ENCODE data around the gene ZCCHC17. TPM values are rescaled to one million over a fixed set of nuclear protein-coding genes. Genes with fewer than 3 reads are reported as not detected.

ZCCHC17 gene
- total RNA-seq, 1 donor from 2014 or later: 9.7 TPM

GRCh38 chr1:31345635-31346034 is 48.8 kb downstream of the ZCCHC17 start:
- Histone ChIP-seq H3K27ac (no peak overlapping the region), H3K4me3 (no peak overlapping the region), H3K9me3 (no peaks in the 10 kb centered on the region), H3K27me3 (no peaks in the 10 kb centered on the region), H3K36me3 (peaks cover 21 to 38% of the 10 kb centered on the region in 2 donors), H3K4me1 (no peaks in the 10 kb centered on the region)
- TF ChIP-seq CTCF (IDR thresholded peaks at IDR 0.05): no peak
- DNase-seq (ENCODE audit: low spot score in 2 of 2): no peak
- intact Hi-C loops (cut with DNase I): no loop called here

GRCh38 chr1:31346785-31347184 is 50.0 kb downstream of the ZCCHC17 start:
- H3K9me3 ChIP-seq: no peaks in the 10 kb centered on the region
- intact Hi-C loops (cut with DNase I): no loop called here
- H3K4me1 ChIP-seq: no peaks in the 10 kb centered on the region
- TF ChIP-seq CTCF (IDR thresholded peaks at IDR 0.05): no peak
- DNase-seq (ENCODE audit: low spot score in 2 of 2): no peak
- no peak overlapping the region for H3K4me3 ChIP-seq
- H3K36me3 ChIP-seq: peaks cover 23 to 48% of the 10 kb centered on the region in 2 donors
- H3K27ac ChIP-seq: no peak overlapping the region
- no peaks in the 10 kb centered on the region for H3K27me3 ChIP-seq

- Histone ChIP-seq H3K9me3 (no peaks in the 10 kb centered on the region), H3K36me3 (peaks cover 23 to 55% of the 10 kb centered on the region in 2 donors), H3K27me3 (no peaks in the 10 kb centered on the region), H3K4me1 (no peaks in the 10 kb centered on the region), H3K27ac (no peak overlapping the region), H3K4me3 (no peak overlapping the region)
- TF ChIP-seq CTCF (IDR thresholded peaks at IDR 0.05): no peak
- no peak for DNase-seq (ENCODE audit: low spot score in 2 of 2)
- intact Hi-C loops (cut with DNase I): no loop called here
These were observed 51.6 kb downstream of the ZCCHC17 start for GRCh38 chr1:31348449-31348848.

GRCh38 chr1:31354283-31354682 is 57.5 kb downstream of the ZCCHC17 start:
- Histone ChIP-seq H3K4me3 (no peak overlapping the region), H3K27me3 (no peaks in the 10 kb centered on the region), H3K9me3 (no peaks in the 10 kb centered on the region), H3K27ac (no peak overlapping the region), H3K36me3 (peaks cover 2 to 42% of the 10 kb centered on the region in 2 donors), H3K4me1 (no peaks in the 10 kb centered on the region)
- intact Hi-C loops (cut with DNase I): no loop called here
- no peak for TF ChIP-seq CTCF (IDR thresholded peaks at IDR 0.05)
- no peak for DNase-seq (ENCODE audit: low spot score in 2 of 2)

GRCh38 chr1:31356427-31356826 is 59.6 kb downstream of the ZCCHC17 start:
- no peak for TF ChIP-seq CTCF (IDR thresholded peaks at IDR 0.05)
- Histone ChIP-seq H3K4me1 (no peaks in the 10 kb centered on the region), H3K4me3 (no peak overlapping the region), H3K36me3 (peaks cover 9 to 37% of the 10 kb centered on the region in 2 donors), H3K9me3 (no peaks in the 10 kb centered on the region), H3K27ac (no peak overlapping the region), H3K27me3 (no peaks in the 10 kb centered on the region)
- DNase-seq (ENCODE audit: low spot score in 2 of 2): no peak
- intact Hi-C loops (cut with DNase I): no loop called here

GRCh38 chr1:31361607-31362006 is 64.8 kb downstream of the ZCCHC17 start:
- intact Hi-C loops (cut with DNase I): no loop called here
- peaks cover 35 to 56% of the 10 kb centered on the region in 2 donors for H3K36me3 ChIP-seq
- H3K27ac ChIP-seq: no peak overlapping the region
- no peak for DNase-seq (ENCODE audit: low spot score in 2 of 2)
- no peak overlapping the region for H3K4me3 ChIP-seq
- no peak for TF ChIP-seq CTCF (IDR thresholded peaks at IDR 0.05)
- no peaks in the 10 kb centered on the region for H3K27me3 ChIP-seq
- no peaks in the 10 kb centered on the region for H3K4me1 ChIP-seq
- no peaks in the 10 kb centered on the region for H3K9me3 ChIP-seq

Measured in ascending aorta (tissue), 2 donors.